ENCODE data around the gene LRFN4. TPM values are rescaled to one million over a fixed set of nuclear protein-coding genes. Genes with fewer than 3 reads are reported as not detected.

LRFN4 gene
- total RNA-seq, 1 experiment from 2014 or later: 66.7 TPM

GRCh38 chr11:66888282-66888681, 31.4 kb downstream of the LRFN4 start:
- Histone ChIP-seq H3K4me1 (ENCODE audit: insufficient read depth, low read length) (peaks cover 5% of the 10 kb centered on the region; the same call in 1 of the 2 replicates), H3K14ac (ENCODE audit: insufficient read depth, low read length) (no peak overlapping the region), H3K56ac (ENCODE audit: insufficient read length, low read depth, low read length) (no peak overlapping the region), H4K5ac (ENCODE audit: insufficient read length, low read depth, low read length) (no peak overlapping the region), H4K91ac (ENCODE audit: insufficient read length, low read depth, low read length) (no peak overlapping the region), H2BK120ac (ENCODE audit: low read depth, low read length, poor library complexity, severe bottlenecking) (no peak overlapping the region), H3K4ac (ENCODE audit: low read depth, low read length) (no peak overlapping the region), H3K79me2 (ENCODE audit: insufficient read depth, low read length) (no peaks in the 10 kb centered on the region), H3K27ac (ENCODE audit: insufficient read length, low read depth, low read length) (no peak overlapping the region), H3K27me3 (ENCODE audit: insufficient read depth, low read length) (no peaks in the 10 kb centered on the region), H2AK5ac (ENCODE audit: insufficient read length, low read length) (no peak overlapping the region), H3K9me3 (ENCODE audit: control insufficient read depth, low read depth, low read length) (no peaks in the 10 kb centered on the region), H4K8ac (replicated peaks; ENCODE audit: insufficient read length, low read depth, low read length) (no peak overlapping the region), H3K4me2 (ENCODE audit: insufficient read depth, insufficient read length, low read length) (no peak overlapping the region), H3K23ac (ENCODE audit: insufficient read length, low read depth, low read length) (no peak overlapping the region), H3K18ac (ENCODE audit: insufficient read length, low read depth, low read length) (no peak overlapping the region), H2BK20ac (ENCODE audit: low read depth, low read length, poor library complexity, severe bottlenecking) (no peak overlapping the region), H3K9ac (ENCODE audit: extremely low read depth, insufficient read length, low read length) (no peak overlapping the region), H3T11ph (ENCODE audit: low read length) (no peak overlapping the region), H3K79me1 (ENCODE audit: insufficient read depth, low read depth, low read length, poor library complexity, severe bottlenecking) (no peaks in the 10 kb centered on the region), H3K23me2 (ENCODE audit: insufficient read length, low read depth, low read length, poor library complexity, severe bottlenecking) (no peaks in the 10 kb centered on the region), H2BK5ac (ENCODE audit: insufficient read length, low read length) (no peak overlapping the region), H2BK12ac (ENCODE audit: insufficient read length, low read depth, low read length) (no peak overlapping the region), H4K20me1 (ENCODE audit: control insufficient read depth, insufficient read depth, insufficient read length) (no peaks in the 10 kb centered on the region), H2AFZ (ENCODE audit: low read length) (no peak overlapping the region), H2BK15ac (ENCODE audit: low read depth, low read length) (no peak overlapping the region)
- Mint-ChIP-seq H3K9me3 (no peaks in the 10 kb centered on the region), H3K4me3 (no peak overlapping the region), H3K27ac (peak overlapping the region in 1 of 3 experiments; percentile 86; a peak in 1 of 7 replicates), H3K27me3 (ENCODE audit: low read depth) (no peaks in the 10 kb centered on the region), H3K36me3 (ENCODE audit: insufficient read depth in 1 of 3, low read depth in 3 of 3) (peaks cover 0 to 5% (median 0%) of the 10 kb centered on the region in 3 experiments; a peak in 1 of 7 replicates), H3K4me1 (peaks cover 39 to 57% of the 10 kb centered on the region in 2 experiments)
- no CpG with 5 or more reads among the region's 10 CpGs for WGBS (ENCODE audit: extremely low coverage, insufficient read length, low lambda C conversion rate)
- DNase-seq: no peak
- TF ChIP-seq CTCF (conservative IDR thresholded peaks at IDR 0.05): no peak

All from H9 (cell line).